Measurements from ENCODE around the gene ARMC6. TPM values are rescaled to one million over a fixed set of nuclear protein-coding genes. Genes with fewer than 3 reads are reported as not detected.

Gene ARMC6
- total and polyA plus RNA-seq, 4 donors = 23.5 to 33.3 (median 32.2) TPM

DNA sequence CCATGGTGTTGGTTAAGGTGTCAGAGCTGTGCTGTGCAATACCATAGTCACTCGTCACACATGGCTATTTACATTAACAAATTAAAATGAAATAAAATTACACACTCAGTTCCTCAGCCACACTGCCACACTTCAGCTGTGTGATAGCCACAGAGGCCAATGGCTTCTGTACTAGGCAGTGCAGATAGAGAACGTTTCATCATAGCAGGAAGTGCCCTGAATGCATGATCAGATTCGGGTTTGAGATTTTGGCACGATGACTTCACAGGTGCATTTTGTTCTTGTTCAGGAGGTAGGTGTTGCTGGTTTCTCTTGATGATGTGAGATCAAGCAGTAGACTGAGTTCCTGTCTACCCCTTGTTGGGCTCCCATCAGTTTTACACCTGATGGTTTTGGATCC lies 6.5 kb downstream of the ARMC6 start:
- TF ChIP-seq, protein P1, sequence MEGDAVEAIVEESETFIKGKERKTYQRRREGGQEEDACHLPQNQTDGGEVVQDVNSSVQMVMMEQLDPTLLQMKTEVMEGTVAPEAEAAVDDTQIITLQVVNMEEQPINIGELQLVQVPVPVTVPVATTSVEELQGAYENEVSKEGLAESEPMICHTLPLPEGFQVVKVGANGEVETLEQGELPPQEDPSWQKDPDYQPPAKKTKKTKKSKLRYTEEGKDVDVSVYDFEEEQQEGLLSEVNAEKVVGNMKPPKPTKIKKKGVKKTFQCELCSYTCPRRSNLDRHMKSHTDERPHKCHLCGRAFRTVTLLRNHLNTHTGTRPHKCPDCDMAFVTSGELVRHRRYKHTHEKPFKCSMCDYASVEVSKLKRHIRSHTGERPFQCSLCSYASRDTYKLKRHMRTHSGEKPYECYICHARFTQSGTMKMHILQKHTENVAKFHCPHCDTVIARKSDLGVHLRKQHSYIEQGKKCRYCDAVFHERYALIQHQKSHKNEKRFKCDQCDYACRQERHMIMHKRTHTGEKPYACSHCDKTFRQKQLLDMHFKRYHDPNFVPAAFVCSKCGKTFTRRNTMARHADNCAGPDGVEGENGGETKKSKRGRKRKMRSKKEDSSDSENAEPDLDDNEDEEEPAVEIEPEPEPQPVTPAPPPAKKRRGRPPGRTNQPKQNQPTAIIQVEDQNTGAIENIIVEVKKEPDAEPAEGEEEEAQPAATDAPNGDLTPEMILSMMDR (IDR thresholded peaks at IDR 0.05; ENCODE audit: control extremely low read depth, extremely low read depth) = no peak
- WGBS, 2 donors = 46 to 61% methylated on average over 4 of the region's 4 CpGs
- no peak overlapping the region for H3K9ac ChIP-seq (ENCODE audit: insufficient read depth in 1 of 2, low read length in 2 of 2)
- H3K4me3 ChIP-seq = no peak overlapping the region
- H3K27ac ChIP-seq (ENCODE audit: low read depth in 1 of 2, low read length in 1 of 2) = no peak overlapping the region
- ATAC-seq (ENCODE audit: insufficient read depth, low FRiP score) (no peak), DNase-seq (no peak)
- H3K9me3 ChIP-seq (ENCODE audit: control insufficient read depth in 4 of 4, insufficient read depth in 3 of 4, low read length in 3 of 4) = peaks cover 0 to 2% (median 0%) of the 10 kb centered on the region in 4 donors
- H3K4me1 ChIP-seq (ENCODE audit: control insufficient read depth in 5 of 5, insufficient read depth in 5 of 5, low read length in 5 of 5) = peaks cover 0 to 4% (median 0%) of the 10 kb centered on the region in 5 donors
- H3K27me3 ChIP-seq (ENCODE audit: control insufficient read depth in 3 of 3, insufficient read depth in 3 of 3, low read length in 2 of 3) = no peaks in the 10 kb centered on the region
- peaks cover 6 to 18% (median 15%) of the 10 kb centered on the region in 4 donors for H3K36me3 ChIP-seq (ENCODE audit: control insufficient read depth in 4 of 4, insufficient read depth in 4 of 4, low read length in 4 of 4)

DNA sequence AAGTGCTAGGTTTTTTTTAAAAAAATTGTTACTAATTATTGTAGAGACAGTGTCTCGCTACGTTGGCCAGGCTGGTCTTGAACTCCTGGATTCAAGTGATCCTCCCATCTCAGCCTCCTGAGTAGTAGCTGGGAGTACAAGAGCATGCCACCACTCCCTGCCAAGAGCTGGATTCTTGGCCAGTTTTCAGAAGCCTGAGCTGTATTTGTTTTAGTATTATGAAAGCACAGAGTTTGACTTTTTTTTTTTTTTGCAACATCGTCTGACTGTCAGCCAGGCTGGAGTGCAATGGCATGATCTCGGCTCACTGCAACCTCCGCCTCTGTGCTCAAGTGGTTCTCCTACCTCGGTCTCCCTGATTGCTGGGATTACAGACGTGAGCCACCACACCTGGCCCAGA lies 7.0 kb downstream of the ARMC6 start:
- ATAC-seq (ENCODE audit: insufficient read depth, low FRiP score) (peak; percentile 52), DNase-seq (peak; percentile 67 to 92 (median 81))
- WGBS, 2 donors = 53 to 76% methylated on average over 7 of the region's 7 CpGs
- H3K4me1 ChIP-seq (ENCODE audit: control insufficient read depth in 5 of 5, insufficient read depth in 5 of 5, low read length in 5 of 5) = peaks cover 0 to 4% (median 0%) of the 10 kb centered on the region in 5 donors
- H3K4me3 ChIP-seq = no peak overlapping the region
- TF ChIP-seq, protein P1 (IDR thresholded peaks at IDR 0.05; ENCODE audit: control extremely low read depth, extremely low read depth) = no peak
- peaks cover 0 to 2% (median 0%) of the 10 kb centered on the region in 4 donors for H3K9me3 ChIP-seq (ENCODE audit: control insufficient read depth in 4 of 4, insufficient read depth in 3 of 4, low read length in 3 of 4)
- H3K27me3 ChIP-seq (ENCODE audit: control insufficient read depth in 3 of 3, insufficient read depth in 3 of 3, low read length in 2 of 3) = no peaks in the 10 kb centered on the region
- H3K9ac ChIP-seq (ENCODE audit: insufficient read depth in 1 of 2, low read length in 2 of 2) = no peak overlapping the region
- peaks cover 6 to 18% (median 15%) of the 10 kb centered on the region in 4 donors for H3K36me3 ChIP-seq (ENCODE audit: control insufficient read depth in 4 of 4, insufficient read depth in 4 of 4, low read length in 4 of 4)
- H3K27ac ChIP-seq (ENCODE audit: low read depth in 1 of 2, low read length in 1 of 2) = peak overlapping the region in 1 of 2 donors; percentile 81

DNA sequence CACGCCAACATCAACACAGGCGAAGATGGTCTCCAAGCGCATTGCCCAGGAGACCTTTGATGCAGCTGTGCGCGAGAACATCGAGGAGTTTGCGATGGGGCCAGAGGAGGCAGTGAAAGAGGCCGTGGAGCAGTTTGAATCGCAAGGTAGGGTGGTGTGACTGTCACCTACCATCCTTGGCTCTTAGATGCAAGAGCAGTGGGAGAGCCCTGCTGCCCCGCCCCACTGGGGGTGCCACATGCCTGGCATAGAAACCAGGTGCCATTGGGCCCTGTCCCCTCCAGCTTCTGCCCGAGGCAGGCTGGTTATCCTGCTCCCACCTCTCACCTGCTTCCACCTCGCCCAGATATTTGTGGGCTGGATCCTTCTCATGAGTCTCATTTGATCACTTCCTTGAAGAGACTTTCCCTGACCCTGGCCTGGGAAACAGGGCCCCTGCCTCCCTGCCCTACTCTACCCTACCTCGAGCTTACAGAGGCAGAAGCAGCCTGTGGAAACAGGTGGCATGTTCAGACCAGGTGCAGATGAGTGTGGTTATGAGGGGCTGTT lies 9.4 kb downstream of the ARMC6 start:
- no peaks in the 10 kb centered on the region for H3K9me3 ChIP-seq (ENCODE audit: control insufficient read depth in 4 of 4, insufficient read depth in 3 of 4, low read length in 3 of 4)
- no peak overlapping the region for H3K27ac ChIP-seq (ENCODE audit: low read depth in 1 of 2, low read length in 1 of 2)
- 94 to 96% methylated on average over 13 of the region's 13 CpGs for WGBS, 2 donors
- no peak overlapping the region for H3K9ac ChIP-seq (ENCODE audit: insufficient read depth in 1 of 2, low read length in 2 of 2)
- ATAC-seq (ENCODE audit: insufficient read depth, low FRiP score) (no peak), DNase-seq (no peak)
- peaks cover 6 to 18% (median 13%) of the 10 kb centered on the region in 4 donors for H3K36me3 ChIP-seq (ENCODE audit: control insufficient read depth in 4 of 4, insufficient read depth in 4 of 4, low read length in 4 of 4)
- H3K4me3 ChIP-seq = no peak overlapping the region
- TF ChIP-seq, protein P1 (IDR thresholded peaks at IDR 0.05; ENCODE audit: control extremely low read depth, extremely low read depth) = no peak
- peaks cover 0 to 4% (median 0%) of the 10 kb centered on the region in 5 donors for H3K4me1 ChIP-seq (ENCODE audit: control insufficient read depth in 5 of 5, insufficient read depth in 5 of 5, low read length in 5 of 5)
- no peaks in the 10 kb centered on the region for H3K27me3 ChIP-seq (ENCODE audit: control insufficient read depth in 3 of 3, insufficient read depth in 3 of 3, low read length in 2 of 3)

DNA sequence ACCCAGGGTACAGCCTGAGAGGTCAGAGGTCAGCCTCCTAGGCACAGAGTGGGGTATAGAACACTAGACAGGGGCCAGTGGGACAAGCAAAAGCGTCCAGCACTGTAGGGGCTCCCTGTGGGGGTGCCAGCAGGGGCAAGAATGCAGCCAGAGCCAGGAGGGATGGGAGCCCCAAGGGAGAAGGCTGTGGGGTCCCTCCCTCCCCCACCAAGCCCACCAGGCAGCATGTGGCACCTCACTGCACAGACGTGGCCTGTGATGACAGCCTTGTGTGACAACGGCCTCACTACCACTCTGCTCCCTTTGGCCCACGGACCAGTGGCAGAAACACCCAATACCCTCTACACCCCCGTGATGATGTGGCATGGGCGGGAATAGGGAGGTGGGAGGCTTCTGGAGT lies 10.1 kb downstream of the ARMC6 start:
- H3K9ac ChIP-seq (ENCODE audit: insufficient read depth in 1 of 2, low read length in 2 of 2) = no peak overlapping the region
- peaks cover 0 to 4% (median 0%) of the 10 kb centered on the region in 5 donors for H3K4me1 ChIP-seq (ENCODE audit: control insufficient read depth in 5 of 5, insufficient read depth in 5 of 5, low read length in 5 of 5)
- H3K9me3 ChIP-seq (ENCODE audit: control insufficient read depth in 4 of 4, insufficient read depth in 3 of 4, low read length in 3 of 4) = no peaks in the 10 kb centered on the region
- no peak overlapping the region for H3K4me3 ChIP-seq
- no peak overlapping the region for H3K27ac ChIP-seq (ENCODE audit: low read depth in 1 of 2, low read length in 1 of 2)
- 92 to 94% methylated on average over 6 of the region's 6 CpGs for WGBS, 2 donors
- TF ChIP-seq, protein P1 (IDR thresholded peaks at IDR 0.05; ENCODE audit: control extremely low read depth, extremely low read depth) = no peak
- H3K36me3 ChIP-seq (ENCODE audit: control insufficient read depth in 4 of 4, insufficient read depth in 4 of 4, low read length in 4 of 4) = peaks cover 6 to 18% (median 10%) of the 10 kb centered on the region in 4 donors
- DNase-seq (no peak), ATAC-seq (ENCODE audit: insufficient read depth, low FRiP score) (no peak)
- no peaks in the 10 kb centered on the region for H3K27me3 ChIP-seq (ENCODE audit: control insufficient read depth in 3 of 3, insufficient read depth in 3 of 3, low read length in 2 of 3)

Measured in lung (tissue), 12 donors.